Suprapubic skin (tissue), 4 donors: ENCODE results near the gene LRRC47. TPM values are rescaled to one million over a fixed set of nuclear protein-coding genes. Genes with fewer than 3 reads are reported as not detected.

Experiments used
- DNase-seq, 2 donors: peaks; one replicate each; pipeline ENCODE4 v3.0.0-alpha.2; 2019; ENCODE audit warnings: low spot score in 2 of 2
- H3K27ac ChIP-seq: fragments of 200-600 bp; sonication (generic); one replicate; pipeline ENCODE4 v1.5.1; 2019
- H3K27me3 ChIP-seq: fragments of 200-600 bp; sonication (generic); one replicate; pipeline ENCODE4 v1.5.1; 2019
- H3K36me3 ChIP-seq: fragments of 200-600 bp; sonication (generic); one replicate; pipeline ENCODE4 v1.5.1; 2019
- H3K4me1 ChIP-seq: fragments of 200-600 bp; sonication (generic); one replicate; pipeline ENCODE4 v1.5.1; 2019
- H3K4me3 ChIP-seq: fragments of 200-600 bp; sonication (generic); one replicate; pipeline ENCODE4 v1.5.1; 2019; ENCODE audit warnings: mild to moderate bottlenecking
- H3K9me3 ChIP-seq: fragments of 200-600 bp; sonication (generic); one replicate; pipeline ENCODE4 v1.5.1; 2019
- EP300 ChIP-seq: sonication (generic); formaldehyde crosslinking; IDR thresholded peaks from one replicate; pipeline ENCODE4 v1.6.1; 2017; ENCODE audit warnings: antibody characterized with exemption
- POLR2A ChIP-seq, 2 donors: fragments of 450-650 bp; IDR thresholded peaks; one replicate each; pipeline ENCODE4 v1.6.1; 2017; ENCODE audit warnings: antibody characterized with exemption in 2 of 2, mild to moderate bottlenecking in 2 of 2, moderate library complexity in 2 of 2
- POLR2AphosphoS5 ChIP-seq, 3 donors: sonication (generic); formaldehyde crosslinking; IDR thresholded peaks; one replicate each; pipeline ENCODE4 v1.6.1; 2017; ENCODE audit warnings: antibody characterized with exemption in 3 of 3
- WGBS: methylation state at CpG from one replicate; pipeline ENCODE4 v1.1.5; 2018; 5-methylcytosine and 5-hydroxymethylcytosine counted together
- total RNA-seq, 4 donors: library from RNA; depleted of rRNA; stranded (reverse); fragments of >200 nt; gene quantifications; one replicate each; pipeline ENCODE4 v1.1.0, GENCODE V29; 2016
- TF ChIP-seq, protein P1 (sequence below), 2 donors: fragments of 200-600 bp in 1 of 2; fragments of 450-650 bp in 1 of 2; sonication (generic) in 1 of 2; IDR thresholded peaks; one replicate each; pipeline ENCODE4 v1.5.1; 2016 to 2019; ENCODE audit warnings: antibody characterized with exemption in 2 of 2, mild to moderate bottlenecking in 1 of 2, moderate library complexity in 1 of 2

The LRRC47 gene
- total RNA-seq, 4 donors from 2014 or later = 36.4 to 53.0 (median 41.4) TPM

GRCh38 chr1:3837200-3837599 lies 40.9 kb upstream of the LRRC47 start:
- Histone ChIP-seq H3K36me3 (peaks cover 84% of the 10 kb centered on the region), H3K27ac (no peak overlapping the region), H3K9me3 (peaks cover 5% of the 10 kb centered on the region), H3K27me3 (no peaks in the 10 kb centered on the region), H3K4me3 (no peak overlapping the region), H3K4me1 (no peaks in the 10 kb centered on the region)
- WGBS = 98% methylated on average over 6 of the region's 6 CpGs
- TF ChIP-seq, protein P1, sequence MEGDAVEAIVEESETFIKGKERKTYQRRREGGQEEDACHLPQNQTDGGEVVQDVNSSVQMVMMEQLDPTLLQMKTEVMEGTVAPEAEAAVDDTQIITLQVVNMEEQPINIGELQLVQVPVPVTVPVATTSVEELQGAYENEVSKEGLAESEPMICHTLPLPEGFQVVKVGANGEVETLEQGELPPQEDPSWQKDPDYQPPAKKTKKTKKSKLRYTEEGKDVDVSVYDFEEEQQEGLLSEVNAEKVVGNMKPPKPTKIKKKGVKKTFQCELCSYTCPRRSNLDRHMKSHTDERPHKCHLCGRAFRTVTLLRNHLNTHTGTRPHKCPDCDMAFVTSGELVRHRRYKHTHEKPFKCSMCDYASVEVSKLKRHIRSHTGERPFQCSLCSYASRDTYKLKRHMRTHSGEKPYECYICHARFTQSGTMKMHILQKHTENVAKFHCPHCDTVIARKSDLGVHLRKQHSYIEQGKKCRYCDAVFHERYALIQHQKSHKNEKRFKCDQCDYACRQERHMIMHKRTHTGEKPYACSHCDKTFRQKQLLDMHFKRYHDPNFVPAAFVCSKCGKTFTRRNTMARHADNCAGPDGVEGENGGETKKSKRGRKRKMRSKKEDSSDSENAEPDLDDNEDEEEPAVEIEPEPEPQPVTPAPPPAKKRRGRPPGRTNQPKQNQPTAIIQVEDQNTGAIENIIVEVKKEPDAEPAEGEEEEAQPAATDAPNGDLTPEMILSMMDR (IDR thresholded peaks at IDR 0.05) = no peak
- no peak for TF ChIP-seq POLR2AphosphoS5 (IDR thresholded peaks at IDR 0.05)
- TF ChIP-seq EP300 = no peak
- no peak for TF ChIP-seq POLR2A (IDR thresholded peaks at IDR 0.05)
- DNase-seq = no peak

GRCh38 chr1:3836421-3836820 lies 40.1 kb upstream of the LRRC47 start:
- Histone ChIP-seq H3K4me3 (no peak overlapping the region), H3K9me3 (peaks cover 5% of the 10 kb centered on the region), H3K36me3 (peaks cover 84% of the 10 kb centered on the region), H3K4me1 (no peaks in the 10 kb centered on the region), H3K27ac (no peak overlapping the region), H3K27me3 (no peaks in the 10 kb centered on the region)
- DNase-seq = no peak
- 93% methylated on average over 11 of the region's 11 CpGs for WGBS
- TF ChIP-seq, protein P1 (IDR thresholded peaks at IDR 0.05) = no peak
- no peak for TF ChIP-seq POLR2A (IDR thresholded peaks at IDR 0.05)
- TF ChIP-seq POLR2AphosphoS5 (IDR thresholded peaks at IDR 0.05) = no peak
- TF ChIP-seq EP300 = no peak

- H3K4me1 ChIP-seq = no peaks in the 10 kb centered on the region
- H3K4me3 ChIP-seq = no peak overlapping the region
- DNase-seq = no peak
- peaks cover 85% of the 10 kb centered on the region for H3K36me3 ChIP-seq
- no peak overlapping the region for H3K27ac ChIP-seq
- peaks cover 5% of the 10 kb centered on the region for H3K9me3 ChIP-seq
- TF ChIP-seq, protein P1 (IDR thresholded peaks at IDR 0.05) = no peak
- TF ChIP-seq POLR2A (IDR thresholded peaks at IDR 0.05) (no peak), EP300 (no peak), POLR2AphosphoS5 (IDR thresholded peaks at IDR 0.05) (no peak)
- WGBS = 96% methylated on average over 10 of the region's 10 CpGs
- H3K27me3 ChIP-seq = no peaks in the 10 kb centered on the region
These were observed 38.4 kb upstream of the LRRC47 start for GRCh38 chr1:3834701-3835100.

GRCh38 chr1:3831689-3832088 lies 35.4 kb upstream of the LRRC47 start:
- peaks cover 85% of the 10 kb centered on the region for H3K36me3 ChIP-seq
- H3K27ac ChIP-seq = no peak overlapping the region
- H3K27me3 ChIP-seq = no peaks in the 10 kb centered on the region
- no peaks in the 10 kb centered on the region for H3K4me1 ChIP-seq
- 47% methylated on average over 6 of the region's 6 CpGs for WGBS
- TF ChIP-seq, protein P1 (IDR thresholded peaks at IDR 0.05) = no peak
- TF ChIP-seq EP300 (no peak), POLR2AphosphoS5 (IDR thresholded peaks at IDR 0.05) (no peak), POLR2A (IDR thresholded peaks at IDR 0.05) (no peak)
- no peak overlapping the region for H3K4me3 ChIP-seq
- DNase-seq = no peak
- H3K9me3 ChIP-seq = no peaks in the 10 kb centered on the region

DNA sequence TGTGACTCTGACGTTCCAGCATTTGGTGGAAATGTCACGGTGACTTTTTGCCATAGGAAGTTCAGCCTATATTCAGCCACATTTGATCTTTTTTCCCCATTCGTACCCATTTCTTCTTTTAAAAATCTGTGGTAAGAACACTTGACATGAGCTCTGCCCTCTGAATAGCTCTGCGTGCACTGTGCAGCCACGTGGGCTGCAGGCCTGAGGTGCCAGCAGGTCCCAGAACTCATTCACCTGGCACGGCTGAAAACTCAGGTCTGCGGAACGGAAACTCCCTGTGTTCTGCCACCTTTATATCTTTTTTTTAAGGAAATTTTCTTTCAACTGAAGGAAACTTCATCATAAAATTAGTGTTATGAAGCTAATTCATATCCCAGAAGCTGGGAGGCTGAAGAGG lies 32.1 kb upstream of the LRRC47 start:
- Histone ChIP-seq H3K4me3 (no peak overlapping the region), H3K4me1 (no peaks in the 10 kb centered on the region), H3K27ac (no peak overlapping the region), H3K27me3 (no peaks in the 10 kb centered on the region), H3K36me3 (peaks cover 97% of the 10 kb centered on the region), H3K9me3 (no peaks in the 10 kb centered on the region)
- 93% methylated on average over 8 of the region's 8 CpGs for WGBS
- TF ChIP-seq POLR2A (IDR thresholded peaks at IDR 0.05) (no peak), EP300 (no peak), POLR2AphosphoS5 (IDR thresholded peaks at IDR 0.05) (no peak)
- TF ChIP-seq, protein P1 (IDR thresholded peaks at IDR 0.05) = no peak
- DNase-seq = no peak
